ENCODE results near the gene TXNRD2.

- TF ChIP-seq, protein P1, sequence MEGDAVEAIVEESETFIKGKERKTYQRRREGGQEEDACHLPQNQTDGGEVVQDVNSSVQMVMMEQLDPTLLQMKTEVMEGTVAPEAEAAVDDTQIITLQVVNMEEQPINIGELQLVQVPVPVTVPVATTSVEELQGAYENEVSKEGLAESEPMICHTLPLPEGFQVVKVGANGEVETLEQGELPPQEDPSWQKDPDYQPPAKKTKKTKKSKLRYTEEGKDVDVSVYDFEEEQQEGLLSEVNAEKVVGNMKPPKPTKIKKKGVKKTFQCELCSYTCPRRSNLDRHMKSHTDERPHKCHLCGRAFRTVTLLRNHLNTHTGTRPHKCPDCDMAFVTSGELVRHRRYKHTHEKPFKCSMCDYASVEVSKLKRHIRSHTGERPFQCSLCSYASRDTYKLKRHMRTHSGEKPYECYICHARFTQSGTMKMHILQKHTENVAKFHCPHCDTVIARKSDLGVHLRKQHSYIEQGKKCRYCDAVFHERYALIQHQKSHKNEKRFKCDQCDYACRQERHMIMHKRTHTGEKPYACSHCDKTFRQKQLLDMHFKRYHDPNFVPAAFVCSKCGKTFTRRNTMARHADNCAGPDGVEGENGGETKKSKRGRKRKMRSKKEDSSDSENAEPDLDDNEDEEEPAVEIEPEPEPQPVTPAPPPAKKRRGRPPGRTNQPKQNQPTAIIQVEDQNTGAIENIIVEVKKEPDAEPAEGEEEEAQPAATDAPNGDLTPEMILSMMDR (IDR thresholded peaks at IDR 0.05 in 2 of 3, conservative IDR thresholded peaks at IDR 0.05 in 1 of 3; ENCODE audit: borderline replicate concordance in 1 of 3, insufficient read depth in 1 of 3, low read depth in 2 of 3, low read length in 2 of 3) = no peak
- TF ChIP-seq RAD21 (IDR thresholded peaks at IDR 0.05; ENCODE audit: low read depth) (no peak), POLR2A (IDR thresholded peaks at IDR 0.05; ENCODE audit: borderline replicate concordance, extremely low read depth, insufficient read depth, insufficient read length) (no peak), EZH2 (IDR thresholded peaks at IDR 0.05) (no peak), ATF3 (IDR thresholded peaks at IDR 0.05) (no peak), EGR1 (IDR thresholded peaks at IDR 0.05; ENCODE audit: low read depth) (no peak), SP1 (IDR thresholded peaks at IDR 0.05; ENCODE audit: low read depth) (no peak), TCF7L2 (IDR thresholded peaks at IDR 0.05; ENCODE audit: borderline replicate concordance, extremely low read depth, insufficient read depth, insufficient read length) (no peak)
Measured at GRCh38 chr22:19903031-19903430, 38.6 kb downstream of the TXNRD2 start.

Data from HCT116 (cell line).